ENCODE data around the gene PTPRA. TPM values are rescaled to one million over a fixed set of nuclear protein-coding genes. Genes with fewer than 3 reads are reported as not detected.

Gene PTPRA
- polyA plus RNA-seq, 1 donor (not counting 4 experiments of a cell fraction or from before 2014, with no cell fraction given) = 53.3 TPM

GRCh38 chr20:2889209-2889608 is 15.9 kb downstream of the PTPRA start:
- H3K4me3 ChIP-seq (ENCODE audit: control insufficient read depth in 2 of 3, extremely low read depth in 1 of 3, insufficient read depth in 2 of 3, low read depth in 1 of 3, low read length in 3 of 3) = no peak overlapping the region
- DNase-seq (ENCODE audit: low read depth, low spot score) (no peak), FAIRE-seq (no peak)
- H4K20me1 ChIP-seq (ENCODE audit: control insufficient read depth, extremely low read depth, insufficient read depth, low read length) = no peaks in the 10 kb centered on the region
- peaks cover 45% of the 10 kb centered on the region for H3K79me2 ChIP-seq (ENCODE audit: control insufficient read depth, insufficient read depth, low read length)
- no peak for TF ChIP-seq EZH2 (IDR thresholded peaks at IDR 0.05; ENCODE audit: low read length)
- no peak for TF ChIP-seq CTCF (optimal IDR thresholded peaks at IDR 0.05 in 1 of 3, IDR thresholded peaks at IDR 0.05 in 1 of 3, conservative IDR thresholded peaks at IDR 0.05 in 1 of 3; ENCODE audit: extremely low read depth in 1 of 3, insufficient read depth in 2 of 3, low read length in 3 of 3)
- no peaks in the 10 kb centered on the region for H3K36me3 ChIP-seq (ENCODE audit: control insufficient read depth in 2 of 2, extremely low read depth in 1 of 2, insufficient read depth in 2 of 2, low read length in 2 of 2)
- H3K27me3 ChIP-seq (ENCODE audit: control insufficient read depth, extremely low read depth, insufficient read depth, low read length) = no peaks in the 10 kb centered on the region
- no peak overlapping the region for H3K27ac ChIP-seq (ENCODE audit: control insufficient read depth, insufficient read depth, low read length)
- H3K4me1 ChIP-seq (ENCODE audit: control insufficient read depth, extremely low read depth, insufficient read depth, low read length) = peaks cover 10% of the 10 kb centered on the region
- H3K4me2 ChIP-seq (ENCODE audit: control insufficient read depth, extremely low read depth, insufficient read depth, low read depth, low read length) = no peak overlapping the region
- no peak overlapping the region for H2AFZ ChIP-seq (ENCODE audit: control insufficient read depth, low read length)
- dilution Hi-C loops (cut with MboI; ENCODE audit: extremely low pct_ligation_motif_present, low sequenced_read_pairs) = no loop called here
- no peaks in the 10 kb centered on the region for H3K9me1 ChIP-seq (ENCODE audit: control insufficient read depth, extremely low read depth, insufficient read depth, low read length)
- no peaks in the 10 kb centered on the region for H3K9me3 ChIP-seq (ENCODE audit: control insufficient read depth, low read depth, low read length)
- no peak overlapping the region for H3K9ac ChIP-seq (ENCODE audit: control insufficient read depth, extremely low read depth, insufficient read depth, low read length)

- no peak for FAIRE-seq
- Histone ChIP-seq H3K9ac (ENCODE audit: control insufficient read depth, extremely low read depth, insufficient read depth, low read length) (no peak overlapping the region), H3K9me1 (ENCODE audit: control insufficient read depth, extremely low read depth, insufficient read depth, low read length) (no peaks in the 10 kb centered on the region), H3K79me2 (ENCODE audit: control insufficient read depth, insufficient read depth, low read length) (peaks cover 46% of the 10 kb centered on the region), H3K4me3 (ENCODE audit: control insufficient read depth in 2 of 3, extremely low read depth in 1 of 3, insufficient read depth in 2 of 3, low read depth in 1 of 3, low read length in 3 of 3) (no peak overlapping the region), H3K36me3 (ENCODE audit: control insufficient read depth in 2 of 2, extremely low read depth in 1 of 2, insufficient read depth in 2 of 2, low read length in 2 of 2) (no peaks in the 10 kb centered on the region), H3K4me2 (ENCODE audit: control insufficient read depth, extremely low read depth, insufficient read depth, low read depth, low read length) (no peak overlapping the region), H3K27ac (ENCODE audit: control insufficient read depth, insufficient read depth, low read length) (peak overlapping the region; percentile 7), H3K4me1 (ENCODE audit: control insufficient read depth, extremely low read depth, insufficient read depth, low read length) (peaks cover 10% of the 10 kb centered on the region), H4K20me1 (ENCODE audit: control insufficient read depth, extremely low read depth, insufficient read depth, low read length) (no peaks in the 10 kb centered on the region), H3K27me3 (ENCODE audit: control insufficient read depth, extremely low read depth, insufficient read depth, low read length) (no peaks in the 10 kb centered on the region), H2AFZ (ENCODE audit: control insufficient read depth, low read length) (no peak overlapping the region), H3K9me3 (ENCODE audit: control insufficient read depth, low read depth, low read length) (no peaks in the 10 kb centered on the region)
- DNase-seq (ENCODE audit: low read depth, low spot score) = no peak
- no peak for TF ChIP-seq EZH2 (IDR thresholded peaks at IDR 0.05; ENCODE audit: low read length)
- TF ChIP-seq CTCF (optimal IDR thresholded peaks at IDR 0.05 in 1 of 3, IDR thresholded peaks at IDR 0.05 in 1 of 3, conservative IDR thresholded peaks at IDR 0.05 in 1 of 3; ENCODE audit: extremely low read depth in 1 of 3, insufficient read depth in 2 of 3, low read length in 3 of 3) = no peak
- dilution Hi-C loops (cut with MboI; ENCODE audit: extremely low pct_ligation_motif_present, low sequenced_read_pairs) = no loop called here
Measured at GRCh38 chr20:2889797-2890196, 16.5 kb downstream of the PTPRA start.

All from keratinocyte (primary cell).